ENCODE results near the gene RNASEH2C.
"Not testable (repeated sequence)": the region's sequence is repeated elsewhere in the genome, so short reads cannot be mapped to it uniquely, and the experiment has no call there.

Gene RNASEH2C

DNA sequence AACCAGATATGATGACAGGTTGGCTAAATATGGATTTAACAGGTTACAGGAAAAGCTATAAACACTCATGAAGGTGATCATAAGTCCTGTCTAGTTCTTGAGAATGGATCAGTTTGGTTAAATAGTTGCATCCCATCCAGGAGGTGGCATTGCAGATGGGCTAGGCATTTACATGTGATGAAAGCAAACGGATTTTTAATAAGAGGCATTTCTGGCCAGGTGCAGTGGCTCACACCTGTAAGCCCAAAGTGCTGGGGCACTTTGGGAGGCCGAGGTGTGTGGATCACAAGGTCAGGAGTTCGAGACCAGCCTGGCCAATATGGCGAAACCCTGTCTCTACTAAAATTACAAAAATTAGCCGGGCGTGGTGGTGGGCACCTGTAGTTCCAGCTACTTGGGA is 37.1 kb downstream of the RNASEH2C start:
- not testable (repeated sequence) for DNase-seq (ENCODE audit: low read depth)

DNA sequence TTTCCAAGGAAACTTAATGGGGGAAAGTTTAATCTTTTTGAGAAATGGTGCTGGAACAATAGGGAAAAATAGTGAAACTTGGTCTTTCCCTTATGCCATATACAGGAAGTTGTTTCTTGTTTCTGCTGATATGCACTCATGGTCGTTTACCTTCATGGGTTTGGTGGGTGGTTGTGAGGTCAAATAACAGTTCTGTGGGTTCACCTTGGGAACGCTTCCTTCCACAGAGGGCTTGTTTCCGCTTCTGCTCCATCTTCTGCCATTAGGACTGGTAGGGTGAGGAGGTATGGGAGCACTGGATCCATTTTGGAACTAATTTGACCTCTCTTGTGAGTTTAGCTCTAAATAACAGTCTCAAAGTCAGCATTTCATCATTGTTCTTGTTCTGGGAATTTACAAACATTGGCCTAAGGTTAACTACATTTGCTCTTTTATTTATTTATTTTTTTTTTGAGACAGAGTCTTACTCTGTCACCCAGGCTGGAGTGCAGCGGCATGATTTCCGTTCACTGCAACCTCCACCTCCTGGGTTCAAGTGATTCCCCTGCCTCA is 40.3 kb downstream of the RNASEH2C start:
- DNase-seq (ENCODE audit: low read depth): no peak

DNA sequence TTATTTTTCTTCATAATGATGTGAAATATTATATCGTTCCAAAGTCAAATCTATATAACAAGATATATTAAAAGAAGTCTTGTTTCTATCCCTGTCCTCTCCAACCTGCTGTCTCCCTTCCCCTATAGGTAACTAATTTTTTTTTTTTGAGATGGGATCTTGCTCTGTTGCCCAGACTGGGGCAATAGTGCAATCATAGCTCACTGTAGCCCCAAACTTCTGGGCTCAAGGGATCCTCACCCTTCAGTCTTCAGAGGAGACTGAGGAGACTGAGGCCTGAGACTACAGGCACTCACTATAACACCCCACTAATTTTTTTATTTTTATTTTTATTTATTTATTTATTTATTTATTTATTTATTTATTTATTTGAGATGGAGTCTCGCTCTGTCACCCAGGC is 47.6 kb downstream of the RNASEH2C start:
- DNase-seq (ENCODE audit: low read depth): no peak

DNA sequence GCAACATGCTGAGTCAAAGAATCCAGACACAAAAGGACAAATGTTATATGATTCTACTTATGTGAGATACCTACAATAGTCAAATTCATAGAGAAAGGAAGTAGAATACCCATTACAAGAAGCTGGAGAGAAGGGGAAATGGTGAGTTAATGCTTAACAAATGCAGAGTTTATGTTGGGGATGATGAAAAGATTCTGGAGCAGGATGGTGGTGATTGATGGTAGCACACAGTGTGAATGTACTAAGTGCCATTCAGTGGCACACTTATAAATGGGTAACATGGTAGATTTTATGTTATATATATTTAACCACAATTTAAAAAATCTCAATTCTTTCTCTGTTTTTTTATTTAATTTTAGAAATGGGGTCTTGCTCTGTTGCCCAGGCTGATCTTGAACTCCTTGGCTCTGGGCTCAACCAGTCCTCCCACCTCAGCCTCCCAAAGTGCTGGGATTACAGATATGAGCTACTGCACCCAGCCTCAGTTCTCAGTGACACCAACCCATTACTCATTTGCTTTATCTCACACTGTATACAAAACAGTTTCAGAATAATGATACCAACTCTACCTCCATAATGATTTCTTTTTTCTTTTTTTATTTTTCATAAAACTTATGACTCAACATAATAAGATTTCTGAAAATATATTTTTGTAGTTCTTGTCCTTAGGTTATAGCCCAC is 48.3 kb downstream of the RNASEH2C start:
- DNase-seq (ENCODE audit: low read depth): no peak
